Measurements from ENCODE around the gene CREB3.

The CREB3 gene, protein sequence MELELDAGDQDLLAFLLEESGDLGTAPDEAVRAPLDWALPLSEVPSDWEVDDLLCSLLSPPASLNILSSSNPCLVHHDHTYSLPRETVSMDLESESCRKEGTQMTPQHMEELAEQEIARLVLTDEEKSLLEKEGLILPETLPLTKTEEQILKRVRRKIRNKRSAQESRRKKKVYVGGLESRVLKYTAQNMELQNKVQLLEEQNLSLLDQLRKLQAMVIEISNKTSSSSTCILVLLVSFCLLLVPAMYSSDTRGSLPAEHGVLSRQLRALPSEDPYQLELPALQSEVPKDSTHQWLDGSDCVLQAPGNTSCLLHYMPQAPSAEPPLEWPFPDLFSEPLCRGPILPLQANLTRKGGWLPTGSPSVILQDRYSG

DNA sequence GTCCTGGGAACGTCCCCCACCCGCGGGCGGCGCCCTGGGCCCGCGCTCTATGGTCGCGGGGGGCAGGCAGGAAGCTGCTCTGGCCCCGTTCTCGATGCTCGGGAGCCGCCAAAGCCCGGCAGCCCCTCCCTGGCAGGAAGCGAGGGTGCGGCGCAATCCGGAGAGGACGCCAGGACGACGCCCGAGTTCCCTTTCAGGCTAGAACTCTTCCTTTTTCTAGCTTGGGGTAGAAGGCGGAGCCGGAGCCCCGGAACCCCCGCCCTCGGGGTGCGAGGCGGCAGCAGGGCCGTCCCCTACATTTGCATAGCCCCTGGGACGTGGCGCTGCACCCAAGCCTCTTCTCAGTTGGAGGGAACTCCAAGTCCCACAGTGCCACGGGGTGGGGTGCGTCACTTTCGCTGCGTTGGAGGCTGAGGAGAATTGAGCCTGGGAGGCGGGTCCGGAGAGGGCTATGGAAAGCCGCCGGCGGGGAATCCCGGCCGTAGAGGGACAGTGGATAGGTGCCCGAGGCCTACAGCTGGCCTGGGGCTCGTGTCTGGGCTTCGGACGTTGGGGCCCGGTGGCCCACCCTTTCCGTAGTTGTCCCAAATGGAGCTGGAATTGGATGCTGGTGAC, at the start of gene CREB3, which contains the start of gene TLN1:
TSS of gene CREB3 (plus strand) at position 482 of the 615 bp plus-strand sequence. CDS start at position 589, 107 bp downstream.
TSS of gene TLN1 (minus strand) at position 11 of the 615 bp plus-strand sequence. CDS start 6,501 bp downstream, outside the sequence.
- H3K27me3 ChIP-seq (replicated peaks; ENCODE audit: control insufficient read depth, insufficient read depth, low read length): no peaks in the 10 kb centered on the region
- TF ChIP-seq, protein P1, sequence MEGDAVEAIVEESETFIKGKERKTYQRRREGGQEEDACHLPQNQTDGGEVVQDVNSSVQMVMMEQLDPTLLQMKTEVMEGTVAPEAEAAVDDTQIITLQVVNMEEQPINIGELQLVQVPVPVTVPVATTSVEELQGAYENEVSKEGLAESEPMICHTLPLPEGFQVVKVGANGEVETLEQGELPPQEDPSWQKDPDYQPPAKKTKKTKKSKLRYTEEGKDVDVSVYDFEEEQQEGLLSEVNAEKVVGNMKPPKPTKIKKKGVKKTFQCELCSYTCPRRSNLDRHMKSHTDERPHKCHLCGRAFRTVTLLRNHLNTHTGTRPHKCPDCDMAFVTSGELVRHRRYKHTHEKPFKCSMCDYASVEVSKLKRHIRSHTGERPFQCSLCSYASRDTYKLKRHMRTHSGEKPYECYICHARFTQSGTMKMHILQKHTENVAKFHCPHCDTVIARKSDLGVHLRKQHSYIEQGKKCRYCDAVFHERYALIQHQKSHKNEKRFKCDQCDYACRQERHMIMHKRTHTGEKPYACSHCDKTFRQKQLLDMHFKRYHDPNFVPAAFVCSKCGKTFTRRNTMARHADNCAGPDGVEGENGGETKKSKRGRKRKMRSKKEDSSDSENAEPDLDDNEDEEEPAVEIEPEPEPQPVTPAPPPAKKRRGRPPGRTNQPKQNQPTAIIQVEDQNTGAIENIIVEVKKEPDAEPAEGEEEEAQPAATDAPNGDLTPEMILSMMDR (IDR thresholded peaks at IDR 0.05; ENCODE audit: insufficient read depth, low read length, poor library complexity, severe bottlenecking): peak; percentile 37
- H3K36me3 ChIP-seq (ENCODE audit: control insufficient read depth, insufficient read depth, low read length): peaks cover 12% of the 10 kb centered on the region
- H3K4me3 ChIP-seq (replicated peaks; ENCODE audit: low read depth, low read length): peak within 1 kb of the TSS; percentile 92
- DNase-seq (ENCODE audit: extremely low read depth, insufficient read length): peak; percentile 99

DNA sequence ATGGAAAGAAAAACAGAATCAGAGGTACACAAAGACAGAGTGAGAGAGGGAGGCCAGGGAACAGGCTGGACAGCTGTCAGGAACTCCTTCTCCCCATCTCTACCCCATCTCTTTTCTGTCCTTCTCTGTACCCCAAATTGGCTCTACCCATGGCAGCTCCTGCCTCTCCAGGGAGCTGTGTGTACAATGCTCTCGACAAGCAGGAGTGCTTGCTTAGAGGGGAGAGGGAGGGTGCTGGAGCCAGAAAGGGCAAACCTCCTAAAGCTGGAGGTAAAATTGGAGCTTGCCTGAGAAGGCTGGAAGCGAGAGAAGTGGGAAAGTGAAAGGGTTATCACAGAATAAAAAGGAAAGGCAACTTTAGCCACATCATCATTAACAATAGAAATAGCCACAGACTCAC, 49.1 kb upstream of the CREB3 start:
- H3K36me3 ChIP-seq (ENCODE audit: control insufficient read depth, insufficient read depth, low read length): no peaks in the 10 kb centered on the region
- no peak overlapping the region for H3K4me3 ChIP-seq (replicated peaks; ENCODE audit: low read depth, low read length)
- H3K27me3 ChIP-seq (replicated peaks; ENCODE audit: control insufficient read depth, insufficient read depth, low read length): no peaks in the 10 kb centered on the region
- DNase-seq (ENCODE audit: extremely low read depth, insufficient read length): no peak
- TF ChIP-seq, protein P1 (IDR thresholded peaks at IDR 0.05; ENCODE audit: insufficient read depth, low read length, poor library complexity, severe bottlenecking): no peak

DNA sequence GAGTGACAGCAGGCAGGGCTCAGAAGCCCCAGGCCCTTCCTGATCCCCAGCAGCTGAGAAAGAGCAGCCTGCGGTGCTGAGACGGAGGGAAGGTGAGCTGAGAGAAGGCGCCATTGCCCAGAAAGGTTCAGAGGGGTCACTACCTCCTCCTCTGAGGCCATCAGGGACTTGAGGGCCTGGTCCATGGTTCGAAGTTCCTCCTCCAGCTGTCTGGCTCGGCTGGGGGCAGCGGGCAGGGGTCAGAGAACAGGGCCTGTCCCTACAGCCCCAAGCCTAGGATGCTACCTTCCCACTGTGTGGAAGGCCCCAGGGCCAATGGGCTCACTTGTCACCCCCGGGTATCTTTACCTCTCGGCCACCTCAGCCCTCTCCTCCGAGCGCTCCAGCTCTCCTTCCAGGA, 47.5 kb upstream of the CREB3 start:
- no peaks in the 10 kb centered on the region for H3K36me3 ChIP-seq (ENCODE audit: control insufficient read depth, insufficient read depth, low read length)
- no peaks in the 10 kb centered on the region for H3K27me3 ChIP-seq (replicated peaks; ENCODE audit: control insufficient read depth, insufficient read depth, low read length)
- TF ChIP-seq, protein P1 (IDR thresholded peaks at IDR 0.05; ENCODE audit: insufficient read depth, low read length, poor library complexity, severe bottlenecking): no peak
- H3K4me3 ChIP-seq (replicated peaks; ENCODE audit: low read depth, low read length): no peak overlapping the region
- no peak for DNase-seq (ENCODE audit: extremely low read depth, insufficient read length)

DNA sequence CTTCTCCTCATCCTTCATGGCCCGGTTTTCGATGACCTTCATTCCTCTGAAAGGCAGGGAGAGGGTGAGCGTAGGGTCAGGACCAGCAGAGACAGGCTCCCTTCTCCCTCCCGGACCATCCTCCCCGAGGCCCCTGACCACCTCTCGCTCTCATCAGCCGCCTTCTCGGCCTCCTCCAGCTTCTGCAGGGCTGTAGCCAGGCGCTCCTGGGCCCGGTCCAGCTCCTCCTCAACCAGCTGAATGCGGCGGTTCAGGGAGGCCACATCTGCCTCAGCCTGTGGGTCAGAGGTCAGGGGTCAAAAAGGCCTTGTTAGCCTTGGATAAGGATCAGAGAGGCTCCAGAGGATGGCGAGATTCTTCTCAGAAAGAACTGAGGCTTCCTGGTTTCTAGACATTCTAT, 47.0 kb upstream of the CREB3 start:
- Histone ChIP-seq H3K27me3 (replicated peaks; ENCODE audit: control insufficient read depth, insufficient read depth, low read length) (no peaks in the 10 kb centered on the region), H3K36me3 (ENCODE audit: control insufficient read depth, insufficient read depth, low read length) (no peaks in the 10 kb centered on the region), H3K4me3 (replicated peaks; ENCODE audit: low read depth, low read length) (no peak overlapping the region)
- DNase-seq (ENCODE audit: extremely low read depth, insufficient read length): no peak
- TF ChIP-seq, protein P1 (IDR thresholded peaks at IDR 0.05; ENCODE audit: insufficient read depth, low read length, poor library complexity, severe bottlenecking): no peak

DNA sequence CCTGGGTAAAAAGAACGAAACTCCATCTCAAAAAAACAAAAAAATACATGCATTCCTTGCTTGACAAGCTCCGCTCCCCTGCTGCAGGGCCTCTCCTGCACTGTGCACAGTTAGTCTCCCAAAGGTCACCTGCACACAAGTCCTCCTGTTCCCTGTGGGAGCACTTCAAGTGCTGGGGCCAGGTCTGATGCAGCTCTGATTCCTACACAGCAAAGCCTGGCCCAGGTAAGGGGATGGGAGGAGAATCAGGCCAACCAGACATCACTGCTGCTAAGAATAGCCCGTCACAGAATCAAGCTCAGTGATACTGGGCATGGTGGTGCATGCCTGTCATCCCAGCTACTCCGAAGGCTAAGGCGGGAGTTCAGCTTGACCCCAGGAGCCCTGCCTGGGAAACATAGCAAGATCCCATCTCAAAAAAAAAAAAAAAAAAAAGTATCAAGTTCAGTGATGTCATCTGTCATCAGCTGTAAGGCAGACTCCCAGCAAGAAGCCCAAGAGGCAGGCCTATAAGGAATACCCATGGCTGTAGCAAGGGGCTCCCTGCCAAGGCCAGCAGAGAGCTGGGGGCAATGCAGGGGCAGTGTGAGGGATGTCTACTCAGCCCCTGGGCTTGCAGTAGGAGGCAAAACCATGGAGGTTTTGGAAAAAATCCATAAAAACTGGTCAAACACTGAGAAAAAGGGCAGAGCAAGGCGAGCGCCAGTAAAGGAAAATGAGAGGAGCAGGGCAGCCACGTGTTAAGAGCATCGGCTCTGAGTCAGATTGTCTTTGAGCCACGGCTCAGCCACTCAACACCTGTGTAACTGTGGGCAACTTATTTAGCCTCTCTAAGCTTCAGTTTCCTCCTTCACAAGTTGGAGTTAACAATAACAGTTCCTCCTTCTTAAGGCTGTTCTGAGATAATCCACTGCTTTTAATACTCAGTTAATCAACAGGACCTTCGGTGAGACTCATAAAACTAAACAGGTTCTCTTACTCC, 46.0 kb upstream of the CREB3 start:
- Histone ChIP-seq H3K27me3 (replicated peaks; ENCODE audit: control insufficient read depth, insufficient read depth, low read length) (no peaks in the 10 kb centered on the region), H3K4me3 (replicated peaks; ENCODE audit: low read depth, low read length) (no peak overlapping the region), H3K36me3 (ENCODE audit: control insufficient read depth, insufficient read depth, low read length) (no peaks in the 10 kb centered on the region)
- no peak for DNase-seq (ENCODE audit: extremely low read depth, insufficient read length)
- TF ChIP-seq, protein P1 (IDR thresholded peaks at IDR 0.05; ENCODE audit: insufficient read depth, low read length, poor library complexity, severe bottlenecking): no peak
